HG02623 (cell line): ENCODE data around the gene KRTAP25-1.

Experiments used
- ATAC-seq: cut with Tn5 transposase; IDR thresholded peaks from one replicate; pipeline ENCODE4 v1.9.1; 2021; ENCODE audit warnings: moderate library complexity; ENCODE audit not compliant: unreplicated experiment

The KRTAP25-1 gene, protein sequence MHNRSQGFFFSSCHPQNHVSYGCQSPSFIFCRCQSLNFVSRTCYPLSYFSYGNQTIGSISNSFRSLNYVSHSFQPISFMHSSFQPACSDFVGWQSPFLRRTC

GRCh38 chr21:30289215-30289614 lies at the start of gene KRTAP25-1:
Gene KRTAP25-1 (minus strand): TSS chr21:30289514. CDS start chr21:30289490, 24 bp downstream.
- ATAC-seq: no peak

- no peak for ATAC-seq
These were observed 49.4 kb upstream of the KRTAP25-1 start for GRCh38 chr21:30338717-30339116.

DNA sequence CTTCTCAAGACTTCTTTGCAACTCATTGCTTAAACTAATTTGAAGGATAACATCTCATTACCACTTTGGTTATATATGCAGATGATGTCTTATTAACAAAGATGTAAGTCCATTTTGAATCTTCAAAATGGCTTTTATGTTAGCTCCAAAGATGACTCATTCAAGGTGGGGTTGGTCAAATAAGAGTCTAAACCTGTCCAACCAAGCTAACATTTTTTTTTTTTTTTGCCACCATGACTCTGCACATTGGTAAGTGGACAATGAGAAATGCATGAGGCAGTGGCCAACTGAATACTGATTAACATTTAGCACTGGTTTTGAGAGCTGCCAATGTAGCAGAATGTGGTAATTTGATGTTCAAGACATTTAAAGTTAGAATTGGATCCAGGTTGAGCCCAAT lies 48.5 kb upstream of the KRTAP25-1 start:
- no peak for ATAC-seq

DNA sequence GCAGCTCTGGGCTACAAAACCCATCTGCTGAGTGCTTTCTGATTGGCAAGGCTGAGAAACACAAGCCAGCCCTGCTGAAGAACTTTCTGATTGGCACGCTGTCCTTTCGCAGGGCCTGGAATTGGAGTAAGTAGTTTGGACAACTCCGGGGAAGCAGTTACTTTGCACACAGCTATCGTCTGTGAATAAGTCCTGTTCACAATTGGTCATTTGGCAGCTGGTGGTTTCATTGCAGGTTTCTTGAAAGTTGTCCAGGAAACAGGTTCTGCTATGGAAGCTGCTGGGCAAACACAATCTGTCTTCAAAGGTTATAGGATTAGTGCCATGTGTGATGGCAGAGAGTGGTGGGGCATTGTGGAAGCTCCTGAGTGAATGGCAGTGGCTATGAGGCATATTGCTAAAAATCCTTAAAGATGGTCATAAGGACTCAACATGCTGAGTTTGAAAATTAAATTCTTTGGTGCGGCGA lies 48.0 kb upstream of the KRTAP25-1 start, which contains the start of gene KRTAP27-1:
TSS of gene KRTAP27-1 (minus strand) at position 419 of the 469 bp plus-strand sequence. CDS start at position 393, 26 bp downstream.
- ATAC-seq: no peak

DNA sequence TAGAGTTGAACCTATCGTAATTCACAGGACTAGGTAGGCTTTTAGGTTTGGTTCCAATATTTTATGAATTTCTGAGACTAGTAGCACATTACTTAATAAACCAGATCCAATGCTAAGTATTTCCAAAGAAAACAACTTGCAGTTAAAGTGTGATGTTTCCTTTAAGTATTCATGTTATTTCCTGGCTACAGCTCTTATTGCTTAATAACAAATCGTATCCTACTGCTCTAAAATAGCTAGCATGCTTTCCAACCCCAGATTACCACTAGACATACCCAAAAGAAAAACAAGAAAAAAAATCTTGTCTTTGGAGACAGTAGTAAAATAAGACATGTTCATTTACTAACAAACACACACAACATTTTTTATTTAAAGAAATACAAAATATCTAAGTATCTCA lies 47.3 kb upstream of the KRTAP25-1 start:
- no peak for ATAC-seq

GRCh38 chr21:30333736-30334135 lies 44.4 kb upstream of the KRTAP25-1 start:
- no peak for ATAC-seq

GRCh38 chr21:30332681-30333080 lies 43.4 kb upstream of the KRTAP25-1 start:
- ATAC-seq: no peak

- no peak for ATAC-seq
These were observed 40.0 kb upstream of the KRTAP25-1 start for GRCh38 chr21:30329203-30329875.

DNA sequence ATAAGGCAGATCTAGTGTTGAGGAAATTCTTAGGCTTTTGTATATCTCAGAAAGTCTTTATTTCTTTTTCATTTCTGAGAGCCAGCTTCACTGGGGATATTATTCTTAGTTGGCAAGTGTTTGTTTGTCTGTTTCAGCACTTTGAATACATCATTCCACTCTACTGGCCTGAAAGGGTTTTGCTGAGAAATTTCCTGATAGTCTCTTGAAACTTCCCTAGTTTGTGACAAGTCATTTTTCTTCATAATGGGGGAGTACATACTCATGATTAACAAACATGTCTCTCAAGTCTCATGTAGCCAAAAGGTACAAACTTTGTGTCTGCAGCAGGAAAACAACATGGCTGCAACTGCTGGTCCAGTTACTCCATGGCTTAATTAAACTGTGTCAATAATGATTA lies 37.1 kb upstream of the KRTAP25-1 start:
- no peak for ATAC-seq

GRCh38 chr21:30320215-30320614 lies 30.9 kb upstream of the KRTAP25-1 start, which contains the start of gene KRTAP26-1:
Gene KRTAP26-1 (minus strand): TSS chr21:30320315. CDS start chr21:30320035, 280 bp downstream.
- no peak for ATAC-seq

- no peak for ATAC-seq
These were observed 26.4 kb upstream of the KRTAP25-1 start for GRCh38 chr21:30315701-30316100.

DNA sequence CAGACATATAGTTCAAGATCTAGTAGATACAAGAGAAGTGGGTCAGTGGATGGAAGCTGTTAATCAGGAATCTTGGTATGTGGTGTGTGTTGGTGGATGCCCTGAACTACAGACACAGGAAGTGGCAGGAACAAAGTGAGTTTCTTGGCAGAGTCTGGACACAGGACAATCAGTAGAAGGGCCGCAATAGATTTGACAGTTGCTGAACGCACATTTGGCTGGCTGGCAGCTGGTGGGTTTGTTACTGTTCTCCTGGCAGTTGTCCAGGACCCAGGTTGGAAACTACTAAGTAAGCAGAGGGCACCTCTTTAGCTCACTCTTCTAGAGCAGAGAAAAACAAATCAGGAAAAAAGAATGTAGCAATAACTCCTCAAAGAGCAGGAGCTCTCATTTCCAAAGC lies 17.6 kb upstream of the KRTAP25-1 start:
- ATAC-seq: no peak

- no peak for ATAC-seq
These were observed 15.8 kb upstream of the KRTAP25-1 start for GRCh38 chr21:30305136-30305535.

DNA sequence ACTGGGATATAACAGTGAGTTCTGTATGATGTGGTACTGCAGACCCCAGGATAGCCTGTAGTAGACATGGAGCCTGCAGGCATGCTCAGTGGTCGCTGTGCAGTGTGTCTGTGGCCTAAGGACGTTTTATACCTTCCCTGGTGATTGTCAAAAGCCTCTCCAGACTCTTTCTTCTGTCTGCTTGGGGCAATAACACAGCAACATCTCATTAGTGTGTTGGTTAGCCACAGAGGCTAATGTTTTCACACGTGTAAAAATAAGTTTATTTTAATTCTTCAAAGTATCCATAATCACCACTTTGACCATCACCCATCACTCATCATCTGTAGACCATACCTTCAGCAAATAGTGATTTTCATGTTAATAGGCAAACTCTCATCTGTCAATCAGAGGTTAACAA lies 6.5 kb downstream of the KRTAP25-1 start, which contains the start of gene KRTAP24-1:
TSS of gene KRTAP24-1 (minus strand) at position 101 of the 400 bp plus-strand sequence. CDS start at position 83, 18 bp downstream.
- no peak for ATAC-seq

DNA sequence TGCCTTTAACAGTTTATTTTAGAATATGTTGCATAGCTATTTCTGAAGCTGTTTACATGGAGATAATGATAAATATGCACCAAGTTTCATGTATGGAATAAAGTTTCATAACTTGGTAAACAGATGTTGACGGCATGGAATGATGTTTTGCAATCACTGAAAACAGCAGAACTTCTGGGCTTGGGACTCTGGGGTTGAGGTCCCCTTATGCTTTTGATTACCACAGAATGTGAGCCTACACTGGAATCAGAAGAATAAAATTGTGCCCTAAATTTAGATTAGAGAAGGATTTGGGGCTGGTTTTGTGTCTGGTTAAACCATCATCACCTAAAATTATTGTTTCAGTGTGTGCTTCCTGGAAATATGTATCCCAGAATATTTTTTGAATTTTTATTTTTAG lies 17.7 kb downstream of the KRTAP25-1 start:
- ATAC-seq: no peak

DNA sequence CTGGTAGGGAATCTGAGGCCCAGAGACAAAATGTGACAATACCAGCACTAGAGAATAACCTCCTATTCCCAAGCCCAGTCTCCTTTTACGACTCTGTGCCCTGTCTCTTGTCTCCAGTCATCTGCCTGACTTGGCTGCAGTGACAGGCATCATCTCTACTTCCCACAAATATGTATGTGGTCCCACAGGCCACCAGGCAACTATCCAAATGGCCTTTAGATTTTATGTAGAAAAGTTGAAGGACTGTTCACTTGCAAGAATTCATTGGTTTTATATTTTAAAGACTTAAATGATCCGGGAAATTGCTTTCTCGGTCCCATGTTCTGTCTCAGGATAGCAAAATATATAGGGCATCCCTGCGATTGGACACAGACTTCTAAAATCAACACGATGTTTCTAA lies 18.2 kb downstream of the KRTAP25-1 start:
- ATAC-seq: no peak

DNA sequence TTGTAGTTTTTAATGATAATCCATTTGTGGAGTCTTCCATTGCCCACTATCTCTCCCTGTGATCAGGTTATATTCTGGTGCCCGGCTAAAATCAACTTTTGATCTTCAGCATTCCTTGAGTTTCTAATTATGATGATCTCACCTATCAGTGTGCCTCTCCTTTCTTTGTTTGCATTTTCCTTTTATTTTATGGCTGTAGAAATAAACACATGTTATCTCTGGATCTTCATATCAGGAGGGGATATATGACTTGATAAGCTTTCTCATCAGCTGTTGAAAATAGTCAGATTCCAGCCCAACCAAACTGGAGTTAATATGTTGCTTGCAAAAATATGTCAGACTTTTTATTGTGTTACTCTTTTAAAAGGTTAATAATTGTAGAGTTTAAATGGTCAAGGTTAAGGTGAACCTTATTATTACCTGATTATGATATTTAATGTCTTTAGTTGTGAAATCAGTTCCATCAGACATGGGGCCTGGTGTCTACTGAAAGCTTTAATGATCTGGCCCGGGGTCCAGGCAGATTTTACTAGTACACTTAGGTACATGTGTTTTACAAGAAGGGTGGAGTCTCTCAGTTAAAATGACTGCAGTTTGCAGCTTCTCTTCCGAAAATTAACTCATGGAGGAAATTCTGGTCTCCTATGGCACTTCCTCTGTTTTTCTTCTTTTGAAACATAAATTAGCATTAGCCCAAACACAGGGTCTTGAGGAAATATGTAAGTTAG lies 19.3 kb downstream of the KRTAP25-1 start:
- no peak for ATAC-seq

- ATAC-seq: no peak
These were observed 20.6 kb downstream of the KRTAP25-1 start for GRCh38 chr21:30268608-30269197.

DNA sequence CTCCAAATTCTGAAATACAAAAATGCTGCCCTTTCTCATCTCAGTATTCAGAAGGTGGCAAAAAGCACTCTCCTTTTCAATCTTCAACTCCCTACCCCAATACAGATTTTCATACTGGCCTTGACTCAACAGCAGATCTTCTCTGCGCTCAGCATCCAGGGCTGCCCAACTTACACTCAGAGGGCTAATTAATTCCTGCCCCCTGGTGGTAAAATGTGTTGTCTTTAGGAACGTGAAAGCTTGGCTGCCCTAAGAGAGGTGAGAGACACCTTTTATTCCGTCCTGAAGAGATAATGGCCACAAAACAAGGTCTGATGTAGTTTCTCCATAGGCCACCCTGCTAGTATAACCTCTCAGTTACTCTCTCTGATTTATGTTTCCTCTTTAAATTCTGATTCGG lies 31.5 kb downstream of the KRTAP25-1 start:
- ATAC-seq: no peak

DNA sequence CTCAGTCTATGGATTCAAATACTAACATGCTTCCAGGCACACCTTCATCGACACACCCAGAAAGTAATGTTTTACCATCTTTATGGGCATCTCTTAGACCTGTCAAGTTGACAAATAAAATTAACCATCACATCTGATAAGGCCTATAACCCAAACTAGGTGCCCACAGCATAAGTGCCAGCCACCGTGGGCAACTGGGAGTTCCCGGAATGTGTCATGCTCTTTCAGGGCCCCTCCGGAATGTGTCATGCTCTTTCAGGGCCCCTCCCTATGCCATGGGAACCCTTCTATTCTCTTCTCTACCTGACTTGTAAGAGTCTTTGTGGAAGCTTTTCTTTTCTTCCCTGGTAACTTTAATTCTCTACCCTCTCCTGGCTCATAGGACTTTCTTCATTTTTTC lies 33.2 kb downstream of the KRTAP25-1 start:
- ATAC-seq: no peak

DNA sequence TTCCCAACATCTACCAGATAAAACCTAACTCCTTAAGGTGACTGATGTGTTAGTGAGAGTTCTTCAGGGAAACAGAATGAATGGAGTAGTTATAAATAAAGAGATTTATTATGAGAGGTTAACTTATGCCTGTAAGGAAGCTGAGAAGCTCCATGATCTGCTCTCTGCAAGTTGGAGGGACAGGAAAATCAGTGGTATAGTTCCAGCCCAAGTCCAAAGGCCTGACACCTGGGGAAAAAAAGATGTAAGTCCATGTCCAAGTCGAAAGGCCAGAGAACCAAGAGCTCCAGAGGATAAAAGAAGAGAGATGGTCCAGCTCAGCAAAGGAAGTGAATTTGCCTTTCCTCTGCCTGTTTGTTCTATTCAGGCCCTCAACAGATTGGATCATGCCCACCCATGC lies 33.6 kb downstream of the KRTAP25-1 start:
- no peak for ATAC-seq
